Panc1 (cell line): ENCODE results near the gene TARBP1. TPM values are rescaled to one million over a fixed set of nuclear protein-coding genes. Genes with fewer than 3 reads are reported as not detected.

Source experiments
- ATAC-seq: fragments of 200-7000 bp; cut with Tn5 transposase; 2 replicates; pipeline ENCODE4 v1.9.1; 2020; ENCODE audit warnings: mild to moderate bottlenecking, moderate library complexity
- BruUV-seq: library from RNA; stranded (reverse); fragments of 400-500 nt; replicated peaks from 2 replicates; lab custom pipeline; 2021; lab: Mats Ljungman, UMichigan
- CTCF ChIA-PET: fragments of 300-600 bp; sonication (Branson Sonifier 250); formaldehyde crosslinking; loops from one replicate; lab custom pipeline; 2022; ENCODE audit warnings: antibody characterized with exemption; lab: Charles Lee
- POLR2A ChIA-PET: fragments of 300-600 bp; sonication (Branson Sonifier 250); formaldehyde crosslinking; loops from one replicate; lab custom pipeline; 2022; ENCODE audit warnings: antibody characterized with exemption; lab: Charles Lee
- DNase-seq: peaks from one replicate; pipeline ENCODE4 v3.0.0-alpha.2; 2010; ENCODE audit warnings: low read depth, low spot score
- H3K27ac ChIP-seq: 2 replicates; pipeline ENCODE4 v1.5.1; 2011; ENCODE audit warnings: mild to moderate bottlenecking, low read length, inconsistent platforms
- H3K27me3 ChIP-seq: fragments of 200-500 bp; sonication (Bioruptor generic); 2 replicates; pipeline ENCODE4 v1.6.0; 2014; ENCODE audit warnings: low read length, inconsistent platforms; ENCODE audit not compliant: control insufficient read depth, insufficient read depth
- H3K36me3 ChIP-seq: fragments of 200-500 bp; sonication (Bioruptor generic); 2 replicates; pipeline ENCODE4 v1.5.1; 2014; ENCODE audit warnings: inconsistent platforms, mild to moderate bottlenecking, low read length, moderate library complexity; ENCODE audit not compliant: control insufficient read depth, insufficient read depth
- H3K4me1 ChIP-seq: 2 replicates; pipeline ENCODE4 v1.5.1; 2011; ENCODE audit warnings: inconsistent platforms, mild to moderate bottlenecking, low read length, moderate library complexity; ENCODE audit not compliant: control insufficient read depth, insufficient read depth
- H3K4me3 ChIP-seq, 2 experiments: 2 replicates each; pipeline ENCODE4 v1.5.1; 2011 to 2012; ENCODE audit warnings: low read depth in 2 of 2, low read length in 2 of 2, mild to moderate bottlenecking in 2 of 2, inconsistent platforms in 1 of 2, moderate library complexity in 1 of 2
- H3K9me3 ChIP-seq: fragments of 200-500 bp; sonication (Bioruptor generic); 2 replicates; pipeline ENCODE4 v1.5.1; 2014; ENCODE audit warnings: low read depth, mild to moderate bottlenecking, inconsistent platforms, low read length, moderate library complexity; ENCODE audit not compliant: control insufficient read depth, insufficient read depth
- POLR2AphosphoS5 ChIP-seq: IDR thresholded peaks from 2 replicates; pipeline ENCODE4 v1.6.1; 2012; ENCODE audit warnings: mild to moderate bottlenecking, low read depth, low read length, moderate library complexity
- SIN3A ChIP-seq: IDR thresholded peaks from 2 replicates; pipeline ENCODE4 v1.6.1; 2012; ENCODE audit warnings: low read depth, mild to moderate bottlenecking, low read length, moderate library complexity, borderline replicate concordance; ENCODE audit not compliant: insufficient read depth
- TCF7L2 ChIP-seq: IDR thresholded peaks from 2 replicates; pipeline ENCODE4 v1.6.1; 2011; ENCODE audit warnings: mild to moderate bottlenecking, low read depth, low read length, inconsistent platforms
- in situ Hi-C: cut with HindIII; loops from 2 replicates; pipeline ENCODE4 v1.10.0; 2016; ENCODE audit warnings: low sequenced_read_pairs, low pct_unique_long_range_greater_than_20kb
- intact Hi-C: fragments of 100-400 bp; cut with micrococcal nuclease; formaldehyde crosslinking; loops from one replicate; pipeline ENCODE4 v1.10.0; 2022; ENCODE audit not compliant: unreplicated experiment
- total RNA-seq: library from RNA; stranded (reverse); gene quantifications from one replicate; pipeline ENCODE4 v1.2.1, GENCODE V29; 2021; ENCODE audit not compliant: unreplicated experiment
- TF ChIP-seq, protein P1 (sequence below): fragments of 450-650 bp; IDR thresholded peaks from 2 replicates; pipeline ENCODE4 v1.5.1; 2017; ENCODE audit warnings: mild to moderate bottlenecking
- TF ChIP-seq, protein P2 (sequence below), 2 experiments: IDR thresholded peaks; 2 replicates each; pipeline ENCODE4 v1.6.1; 2011 to 2012; ENCODE audit warnings: low read depth in 2 of 2, control low read depth in 1 of 2, low read length in 1 of 2, mild to moderate bottlenecking in 1 of 2, moderate library complexity in 1 of 2; ENCODE audit not compliant: insufficient read depth in 1 of 2

TARBP1 gene
- total RNA-seq, 1 experiment from 2014 or later = 45.0 TPM

DNA sequence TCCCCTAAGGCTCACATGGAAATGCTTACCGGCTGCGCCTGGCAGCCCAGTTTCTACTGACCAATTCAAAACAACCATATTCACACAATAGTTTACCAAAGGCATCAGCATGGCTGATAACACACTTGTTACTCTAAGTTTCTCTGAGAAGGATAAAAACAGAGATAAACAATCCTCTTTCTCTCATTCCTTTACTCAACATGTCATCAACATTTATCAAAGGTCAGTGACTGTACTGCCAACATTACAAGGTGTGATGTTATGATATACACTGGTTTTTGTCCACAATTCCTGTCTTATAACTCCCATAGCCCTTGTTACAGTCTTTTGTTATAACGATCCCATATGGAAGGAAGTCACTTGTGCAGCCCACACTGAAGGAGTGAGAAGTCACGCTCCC, 72.1 kb downstream of the TARBP1 start:
- no TSS peak for BruUV-seq
- TF ChIP-seq TCF7L2 (no peak), POLR2AphosphoS5 (no peak), SIN3A (no peak)
- TF ChIP-seq, protein P1, sequence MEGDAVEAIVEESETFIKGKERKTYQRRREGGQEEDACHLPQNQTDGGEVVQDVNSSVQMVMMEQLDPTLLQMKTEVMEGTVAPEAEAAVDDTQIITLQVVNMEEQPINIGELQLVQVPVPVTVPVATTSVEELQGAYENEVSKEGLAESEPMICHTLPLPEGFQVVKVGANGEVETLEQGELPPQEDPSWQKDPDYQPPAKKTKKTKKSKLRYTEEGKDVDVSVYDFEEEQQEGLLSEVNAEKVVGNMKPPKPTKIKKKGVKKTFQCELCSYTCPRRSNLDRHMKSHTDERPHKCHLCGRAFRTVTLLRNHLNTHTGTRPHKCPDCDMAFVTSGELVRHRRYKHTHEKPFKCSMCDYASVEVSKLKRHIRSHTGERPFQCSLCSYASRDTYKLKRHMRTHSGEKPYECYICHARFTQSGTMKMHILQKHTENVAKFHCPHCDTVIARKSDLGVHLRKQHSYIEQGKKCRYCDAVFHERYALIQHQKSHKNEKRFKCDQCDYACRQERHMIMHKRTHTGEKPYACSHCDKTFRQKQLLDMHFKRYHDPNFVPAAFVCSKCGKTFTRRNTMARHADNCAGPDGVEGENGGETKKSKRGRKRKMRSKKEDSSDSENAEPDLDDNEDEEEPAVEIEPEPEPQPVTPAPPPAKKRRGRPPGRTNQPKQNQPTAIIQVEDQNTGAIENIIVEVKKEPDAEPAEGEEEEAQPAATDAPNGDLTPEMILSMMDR = no peak
- TF ChIP-seq, protein P2, sequence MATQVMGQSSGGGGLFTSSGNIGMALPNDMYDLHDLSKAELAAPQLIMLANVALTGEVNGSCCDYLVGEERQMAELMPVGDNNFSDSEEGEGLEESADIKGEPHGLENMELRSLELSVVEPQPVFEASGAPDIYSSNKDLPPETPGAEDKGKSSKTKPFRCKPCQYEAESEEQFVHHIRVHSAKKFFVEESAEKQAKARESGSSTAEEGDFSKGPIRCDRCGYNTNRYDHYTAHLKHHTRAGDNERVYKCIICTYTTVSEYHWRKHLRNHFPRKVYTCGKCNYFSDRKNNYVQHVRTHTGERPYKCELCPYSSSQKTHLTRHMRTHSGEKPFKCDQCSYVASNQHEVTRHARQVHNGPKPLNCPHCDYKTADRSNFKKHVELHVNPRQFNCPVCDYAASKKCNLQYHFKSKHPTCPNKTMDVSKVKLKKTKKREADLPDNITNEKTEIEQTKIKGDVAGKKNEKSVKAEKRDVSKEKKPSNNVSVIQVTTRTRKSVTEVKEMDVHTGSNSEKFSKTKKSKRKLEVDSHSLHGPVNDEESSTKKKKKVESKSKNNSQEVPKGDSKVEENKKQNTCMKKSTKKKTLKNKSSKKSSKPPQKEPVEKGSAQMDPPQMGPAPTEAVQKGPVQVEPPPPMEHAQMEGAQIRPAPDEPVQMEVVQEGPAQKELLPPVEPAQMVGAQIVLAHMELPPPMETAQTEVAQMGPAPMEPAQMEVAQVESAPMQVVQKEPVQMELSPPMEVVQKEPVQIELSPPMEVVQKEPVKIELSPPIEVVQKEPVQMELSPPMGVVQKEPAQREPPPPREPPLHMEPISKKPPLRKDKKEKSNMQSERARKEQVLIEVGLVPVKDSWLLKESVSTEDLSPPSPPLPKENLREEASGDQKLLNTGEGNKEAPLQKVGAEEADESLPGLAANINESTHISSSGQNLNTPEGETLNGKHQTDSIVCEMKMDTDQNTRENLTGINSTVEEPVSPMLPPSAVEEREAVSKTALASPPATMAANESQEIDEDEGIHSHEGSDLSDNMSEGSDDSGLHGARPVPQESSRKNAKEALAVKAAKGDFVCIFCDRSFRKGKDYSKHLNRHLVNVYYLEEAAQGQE (IDR thresholded peaks at IDR 0.05; ENCODE audit: insufficient read depth in 1 of 2, low read depth in 2 of 2, low read length in 1 of 2) = no peak
- ChIA-PET CTCF (no interaction called here), POLR2A (no interaction called here)
- intact Hi-C loops (no loop called here), in situ Hi-C loops (no loop called here)
- H3K27ac ChIP-seq = no peak overlapping the region
- no peak for ATAC-seq
- H3K9me3 ChIP-seq = no peaks in the 10 kb centered on the region
- peaks cover 8% of the 10 kb centered on the region; the same call in 1 of the 2 replicates for H3K36me3 ChIP-seq
- no peaks in the 10 kb centered on the region for H3K27me3 ChIP-seq
- H3K4me3 ChIP-seq = no peak overlapping the region
- no peaks in the 10 kb centered on the region for H3K4me1 ChIP-seq
- no peak for DNase-seq

DNA sequence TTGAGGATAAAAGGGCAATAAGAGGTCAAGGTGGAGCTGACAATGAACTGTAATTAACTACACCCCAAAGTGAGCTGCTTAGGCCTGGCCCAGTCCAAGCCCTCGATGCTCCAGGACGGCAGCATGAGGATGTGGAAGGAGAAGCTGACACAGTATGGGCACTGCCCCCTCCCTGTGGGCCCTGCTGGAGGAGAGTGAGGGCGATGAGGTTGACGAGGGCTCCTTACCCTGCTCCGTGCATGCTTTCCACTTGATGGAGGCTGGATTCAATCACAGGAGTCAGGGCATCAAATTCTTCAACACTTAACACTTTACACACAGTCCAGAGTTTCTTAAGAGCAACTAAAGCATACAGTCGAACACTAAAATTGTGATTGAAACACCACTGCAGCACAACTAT, 73.3 kb downstream of the TARBP1 start:
- no peaks in the 10 kb centered on the region for H3K9me3 ChIP-seq
- intact Hi-C loops = no loop called here
- no peaks in the 10 kb centered on the region for H3K27me3 ChIP-seq
- ChIA-PET CTCF (no interaction called here), POLR2A (no interaction called here)
- in situ Hi-C loops = no loop called here
- TF ChIP-seq SIN3A = no peak
- TF ChIP-seq, protein P2 (IDR thresholded peaks at IDR 0.05; ENCODE audit: insufficient read depth in 1 of 2, low read depth in 2 of 2, low read length in 1 of 2) = no peak
- TF ChIP-seq, protein P1 = no peak
- TF ChIP-seq TCF7L2 = no peak
- DNase-seq = no peak
- ATAC-seq = no peak
- no peaks in the 10 kb centered on the region for H3K4me1 ChIP-seq
- H3K4me3 ChIP-seq = no peak overlapping the region
- peaks cover 7% of the 10 kb centered on the region; the same call in 1 of the 2 replicates for H3K36me3 ChIP-seq
- no peak overlapping the region for H3K27ac ChIP-seq
- no TSS peak for BruUV-seq
